ENCODE data around the gene GPC5.

Gene GPC5

GRCh38 chr13:91529739-91530482 lies 131.5 kb downstream of the GPC5 start:
- Histone ChIP-seq H3K36me3 (ENCODE audit: control insufficient read depth in 2 of 2, insufficient read depth in 2 of 2, low read length in 2 of 2) (no peaks in the 10 kb centered on the region), H3K4me3 (ENCODE audit: low read length in 2 of 2) (no peak overlapping the region), H3K27me3 (ENCODE audit: control insufficient read depth in 2 of 2, insufficient read depth in 2 of 2, low read length in 2 of 2) (no peaks in the 10 kb centered on the region), H3K4me1 (ENCODE audit: control insufficient read depth in 2 of 2, insufficient read depth in 2 of 2, low read length in 2 of 2) (no peaks in the 10 kb centered on the region), H3K9ac (ENCODE audit: low read depth in 1 of 2, low read length in 2 of 2) (no peak overlapping the region), H3K27ac (ENCODE audit: low read depth in 2 of 2, low read length in 2 of 2) (no peak overlapping the region), H3K9me3 (ENCODE audit: control insufficient read depth in 2 of 2, low read length in 2 of 2) (no peaks in the 10 kb centered on the region)

DNA sequence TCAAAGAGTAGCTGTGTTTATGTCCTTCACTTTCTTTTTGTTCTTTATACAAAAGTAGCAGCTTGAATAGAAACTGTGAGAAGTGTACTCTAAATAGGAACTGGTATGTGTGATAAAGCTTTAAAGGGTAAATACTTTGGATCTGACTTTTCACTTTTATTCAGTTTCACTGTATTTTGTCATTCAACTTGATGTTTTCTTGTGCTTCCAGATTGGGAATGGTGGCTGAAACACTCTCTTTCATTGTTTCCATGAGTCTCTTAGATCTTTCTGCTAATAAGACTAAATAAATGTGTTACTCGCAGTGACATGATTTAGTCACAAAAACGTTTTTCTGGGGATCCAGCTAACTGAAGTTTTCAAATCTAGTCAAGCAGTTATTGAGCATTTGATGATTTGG lies 133.2 kb downstream of the GPC5 start:
- H3K4me3 ChIP-seq (ENCODE audit: low read length in 2 of 2), result no peak overlapping the region
- no peaks in the 10 kb centered on the region for H3K9me3 ChIP-seq (ENCODE audit: control insufficient read depth in 2 of 2, low read length in 2 of 2)
- no peaks in the 10 kb centered on the region for H3K4me1 ChIP-seq (ENCODE audit: control insufficient read depth in 2 of 2, insufficient read depth in 2 of 2, low read length in 2 of 2)
- H3K27ac ChIP-seq (ENCODE audit: low read depth in 2 of 2, low read length in 2 of 2), result no peak overlapping the region
- H3K9ac ChIP-seq (ENCODE audit: low read depth in 1 of 2, low read length in 2 of 2), result no peak overlapping the region
- no peaks in the 10 kb centered on the region for H3K36me3 ChIP-seq (ENCODE audit: control insufficient read depth in 2 of 2, insufficient read depth in 2 of 2, low read length in 2 of 2)
- no peaks in the 10 kb centered on the region for H3K27me3 ChIP-seq (ENCODE audit: control insufficient read depth in 2 of 2, insufficient read depth in 2 of 2, low read length in 2 of 2)

- Histone ChIP-seq H3K27ac (ENCODE audit: low read depth in 2 of 2, low read length in 2 of 2) (no peak overlapping the region), H3K36me3 (ENCODE audit: control insufficient read depth in 2 of 2, insufficient read depth in 2 of 2, low read length in 2 of 2) (no peaks in the 10 kb centered on the region), H3K9me3 (ENCODE audit: control insufficient read depth in 2 of 2, low read length in 2 of 2) (no peaks in the 10 kb centered on the region), H3K4me1 (ENCODE audit: control insufficient read depth in 2 of 2, insufficient read depth in 2 of 2, low read length in 2 of 2) (no peaks in the 10 kb centered on the region), H3K9ac (ENCODE audit: low read depth in 1 of 2, low read length in 2 of 2) (no peak overlapping the region), H3K4me3 (ENCODE audit: low read length in 2 of 2) (no peak overlapping the region), H3K27me3 (ENCODE audit: control insufficient read depth in 2 of 2, insufficient read depth in 2 of 2, low read length in 2 of 2) (no peaks in the 10 kb centered on the region)
Observed at GRCh38 chr13:91533354-91533753, 134.9 kb downstream of the GPC5 start.

GRCh38 chr13:91534996-91535395 lies 136.6 kb downstream of the GPC5 start:
- Histone ChIP-seq H3K27ac (ENCODE audit: low read depth in 2 of 2, low read length in 2 of 2) (no peak overlapping the region), H3K4me1 (ENCODE audit: control insufficient read depth in 2 of 2, insufficient read depth in 2 of 2, low read length in 2 of 2) (peaks cover 0 to 4% of the 10 kb centered on the region in 2 donors), H3K4me3 (ENCODE audit: low read length in 2 of 2) (no peak overlapping the region), H3K27me3 (ENCODE audit: control insufficient read depth in 2 of 2, insufficient read depth in 2 of 2, low read length in 2 of 2) (no peaks in the 10 kb centered on the region), H3K36me3 (ENCODE audit: control insufficient read depth in 2 of 2, insufficient read depth in 2 of 2, low read length in 2 of 2) (no peaks in the 10 kb centered on the region), H3K9me3 (ENCODE audit: control insufficient read depth in 2 of 2, low read length in 2 of 2) (no peaks in the 10 kb centered on the region), H3K9ac (ENCODE audit: low read depth in 1 of 2, low read length in 2 of 2) (no peak overlapping the region)

DNA sequence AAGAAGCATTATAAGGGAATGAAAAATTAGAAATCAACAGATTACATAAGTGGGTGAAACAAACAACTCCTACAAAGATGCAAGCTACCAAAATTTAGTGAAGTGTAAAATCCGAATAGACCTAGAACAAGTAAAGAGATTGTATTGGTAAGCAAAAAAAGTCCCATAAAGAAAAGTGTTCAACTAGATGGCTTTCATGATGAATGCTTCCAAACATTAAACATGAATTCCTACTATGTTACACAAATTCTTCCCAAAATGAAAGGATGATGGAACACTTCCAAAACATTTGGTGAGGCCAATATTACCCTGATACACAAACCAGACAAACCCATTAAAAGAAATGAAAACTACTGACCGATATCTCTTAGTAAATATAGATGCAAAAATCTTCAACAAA lies 139.0 kb downstream of the GPC5 start:
- Histone ChIP-seq H3K4me1 (ENCODE audit: control insufficient read depth in 2 of 2, insufficient read depth in 2 of 2, low read length in 2 of 2) (peaks cover 4% of the 10 kb centered on the region in 2 donors), H3K36me3 (ENCODE audit: control insufficient read depth in 2 of 2, insufficient read depth in 2 of 2, low read length in 2 of 2) (no peaks in the 10 kb centered on the region), H3K27ac (ENCODE audit: low read depth in 2 of 2, low read length in 2 of 2) (no peak overlapping the region), H3K9me3 (ENCODE audit: control insufficient read depth in 2 of 2, low read length in 2 of 2) (no peaks in the 10 kb centered on the region), H3K4me3 (ENCODE audit: low read length in 2 of 2) (no peak overlapping the region), H3K27me3 (ENCODE audit: control insufficient read depth in 2 of 2, insufficient read depth in 2 of 2, low read length in 2 of 2) (no peaks in the 10 kb centered on the region), H3K9ac (ENCODE audit: low read depth in 1 of 2, low read length in 2 of 2) (no peak overlapping the region)

DNA sequence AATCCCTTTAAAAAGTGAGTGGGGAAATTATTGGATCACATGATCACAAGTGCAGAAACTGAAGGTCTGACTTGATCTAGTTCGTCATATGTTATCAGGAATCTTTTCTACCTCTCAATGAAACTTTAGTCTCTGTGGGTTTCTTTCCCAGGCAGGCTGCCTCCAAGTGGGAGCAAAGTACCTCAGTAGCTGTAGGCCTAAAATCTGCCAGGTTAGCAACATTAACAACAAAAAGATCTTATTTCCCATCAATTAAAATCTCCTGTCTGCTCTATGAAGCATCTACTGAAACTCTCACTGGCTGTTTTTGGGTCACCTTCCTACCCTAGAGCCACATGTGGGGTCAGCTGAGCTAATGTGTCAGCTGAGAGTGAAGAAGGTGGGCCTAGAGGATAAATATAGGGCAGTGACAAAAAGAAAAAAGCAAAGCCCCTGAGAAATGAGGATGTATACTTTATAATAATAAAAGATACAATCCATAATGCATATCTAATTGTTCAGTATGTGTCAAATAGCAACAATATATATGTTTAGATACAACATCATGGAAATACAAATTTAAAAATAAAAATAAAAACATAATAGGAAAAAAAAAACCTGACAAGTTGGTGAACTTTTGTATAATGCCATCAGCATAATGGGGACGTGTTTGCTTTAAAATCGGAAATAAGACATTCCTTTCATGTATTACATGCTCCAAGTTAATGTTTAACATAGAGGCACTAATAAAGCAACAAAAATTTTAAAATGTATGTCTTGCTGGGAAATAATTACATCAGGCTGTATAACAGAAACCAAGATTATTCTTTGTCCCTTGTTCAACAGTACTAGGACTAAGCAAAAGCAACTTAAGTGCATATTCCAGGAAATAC lies 141.1 kb downstream of the GPC5 start:
- Histone ChIP-seq H3K4me3 (ENCODE audit: low read length in 2 of 2) (no peak overlapping the region), H3K27ac (ENCODE audit: low read depth in 2 of 2, low read length in 2 of 2) (no peak overlapping the region), H3K4me1 (ENCODE audit: control insufficient read depth in 2 of 2, insufficient read depth in 2 of 2, low read length in 2 of 2) (peaks cover 4% of the 10 kb centered on the region in 2 donors), H3K36me3 (ENCODE audit: control insufficient read depth in 2 of 2, insufficient read depth in 2 of 2, low read length in 2 of 2) (no peaks in the 10 kb centered on the region), H3K9me3 (ENCODE audit: control insufficient read depth in 2 of 2, low read length in 2 of 2) (no peaks in the 10 kb centered on the region), H3K9ac (ENCODE audit: low read depth in 1 of 2, low read length in 2 of 2) (no peak overlapping the region), H3K27me3 (ENCODE audit: control insufficient read depth in 2 of 2, insufficient read depth in 2 of 2, low read length in 2 of 2) (no peaks in the 10 kb centered on the region)

DNA sequence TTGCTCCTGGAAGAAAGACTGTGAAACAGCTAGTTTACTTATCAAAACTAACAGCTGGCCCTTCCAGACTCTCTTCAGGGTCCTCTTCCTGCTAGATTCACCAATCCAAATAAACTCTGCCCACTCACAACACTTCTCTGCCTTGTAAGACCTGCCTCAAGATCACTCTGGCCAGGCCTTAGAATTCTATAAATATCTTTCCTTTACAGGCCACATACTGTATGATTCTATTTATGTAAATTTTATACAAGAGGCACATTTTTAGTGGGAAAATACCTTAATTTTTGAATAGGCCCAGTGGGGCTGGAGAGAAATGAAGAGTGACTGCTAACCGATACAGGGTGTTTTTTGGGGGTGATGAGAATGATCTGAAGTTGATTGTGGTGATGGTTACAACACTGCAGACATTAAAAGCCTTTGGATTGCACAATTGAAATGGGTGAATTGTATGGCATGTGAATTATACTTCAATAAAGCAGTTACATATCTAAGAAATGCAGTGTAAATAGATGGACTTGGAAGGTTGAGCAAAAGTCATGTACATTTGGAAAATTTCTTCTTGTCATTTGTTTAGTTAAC lies 141.8 kb downstream of the GPC5 start:
- Histone ChIP-seq H3K9me3 (ENCODE audit: control insufficient read depth in 2 of 2, low read length in 2 of 2) (no peaks in the 10 kb centered on the region), H3K27ac (ENCODE audit: low read depth in 2 of 2, low read length in 2 of 2) (no peak overlapping the region), H3K9ac (ENCODE audit: low read depth in 1 of 2, low read length in 2 of 2) (no peak overlapping the region), H3K36me3 (ENCODE audit: control insufficient read depth in 2 of 2, insufficient read depth in 2 of 2, low read length in 2 of 2) (no peaks in the 10 kb centered on the region), H3K4me3 (ENCODE audit: low read length in 2 of 2) (no peak overlapping the region), H3K4me1 (ENCODE audit: control insufficient read depth in 2 of 2, insufficient read depth in 2 of 2, low read length in 2 of 2) (peaks cover 4% of the 10 kb centered on the region in 2 donors), H3K27me3 (ENCODE audit: control insufficient read depth in 2 of 2, insufficient read depth in 2 of 2, low read length in 2 of 2) (no peaks in the 10 kb centered on the region)

DNA sequence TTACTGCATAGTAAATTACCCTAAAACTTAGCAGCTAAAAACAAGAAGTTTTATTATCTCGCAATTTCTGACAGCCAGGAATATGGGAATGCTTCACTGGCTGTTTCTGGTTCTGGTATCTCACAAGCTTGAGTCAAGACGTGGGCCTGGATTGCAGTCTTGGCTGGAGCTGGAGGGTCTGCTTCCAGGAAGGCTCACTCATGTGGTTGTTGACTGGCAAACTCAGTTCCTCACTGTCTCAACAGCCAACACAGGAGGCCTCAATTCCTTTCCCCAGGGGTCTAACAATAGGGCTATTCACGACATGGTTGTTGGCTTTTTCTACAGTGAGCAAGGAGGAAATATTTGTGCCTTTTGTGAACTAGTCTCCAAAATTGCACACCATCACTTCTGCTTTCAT lies 146.3 kb downstream of the GPC5 start:
- Histone ChIP-seq H3K4me3 (ENCODE audit: low read length in 2 of 2) (no peak overlapping the region), H3K36me3 (ENCODE audit: control insufficient read depth in 2 of 2, insufficient read depth in 2 of 2, low read length in 2 of 2) (no peaks in the 10 kb centered on the region), H3K27ac (ENCODE audit: low read depth in 2 of 2, low read length in 2 of 2) (no peak overlapping the region), H3K9me3 (ENCODE audit: control insufficient read depth in 2 of 2, low read length in 2 of 2) (no peaks in the 10 kb centered on the region), H3K27me3 (ENCODE audit: control insufficient read depth in 2 of 2, insufficient read depth in 2 of 2, low read length in 2 of 2) (no peaks in the 10 kb centered on the region), H3K4me1 (ENCODE audit: control insufficient read depth in 2 of 2, insufficient read depth in 2 of 2, low read length in 2 of 2) (peaks cover 0 to 4% of the 10 kb centered on the region in 2 donors), H3K9ac (ENCODE audit: low read depth in 1 of 2, low read length in 2 of 2) (no peak overlapping the region)

GRCh38 chr13:91546900-91547299 lies 148.5 kb downstream of the GPC5 start:
- no peak overlapping the region for H3K4me3 ChIP-seq (ENCODE audit: low read length in 2 of 2)
- H3K9me3 ChIP-seq (ENCODE audit: control insufficient read depth in 2 of 2, low read length in 2 of 2), result no peaks in the 10 kb centered on the region
- no peaks in the 10 kb centered on the region for H3K36me3 ChIP-seq (ENCODE audit: control insufficient read depth in 2 of 2, insufficient read depth in 2 of 2, low read length in 2 of 2)
- no peak overlapping the region for H3K27ac ChIP-seq (ENCODE audit: low read depth in 2 of 2, low read length in 2 of 2)
- H3K27me3 ChIP-seq (ENCODE audit: control insufficient read depth in 2 of 2, insufficient read depth in 2 of 2, low read length in 2 of 2), result no peaks in the 10 kb centered on the region
- no peaks in the 10 kb centered on the region for H3K4me1 ChIP-seq (ENCODE audit: control insufficient read depth in 2 of 2, insufficient read depth in 2 of 2, low read length in 2 of 2)
- no peak overlapping the region for H3K9ac ChIP-seq (ENCODE audit: low read depth in 1 of 2, low read length in 2 of 2)

GRCh38 chr13:91553584-91553983 lies 155.2 kb downstream of the GPC5 start:
- Histone ChIP-seq H3K4me1 (ENCODE audit: control insufficient read depth in 2 of 2, insufficient read depth in 2 of 2, low read length in 2 of 2) (no peaks in the 10 kb centered on the region), H3K4me3 (ENCODE audit: low read length in 2 of 2) (no peak overlapping the region), H3K9ac (ENCODE audit: low read depth in 1 of 2, low read length in 2 of 2) (no peak overlapping the region), H3K27me3 (ENCODE audit: control insufficient read depth in 2 of 2, insufficient read depth in 2 of 2, low read length in 2 of 2) (no peaks in the 10 kb centered on the region), H3K36me3 (ENCODE audit: control insufficient read depth in 2 of 2, insufficient read depth in 2 of 2, low read length in 2 of 2) (no peaks in the 10 kb centered on the region), H3K9me3 (ENCODE audit: control insufficient read depth in 2 of 2, low read length in 2 of 2) (no peaks in the 10 kb centered on the region), H3K27ac (ENCODE audit: low read depth in 2 of 2, low read length in 2 of 2) (no peak overlapping the region)
